Measurements from ENCODE around the gene CLSTN1. TPM values are rescaled to one million over a fixed set of nuclear protein-coding genes. Genes with fewer than 3 reads are reported as not detected.

Gene CLSTN1
- total RNA-seq, 1 donor from 2014 or later: 48.8 TPM

GRCh38 chr1:9836632-9836960 is 12.8 kb upstream of the CLSTN1 start:
- DNase-seq: no peak
- ATAC-seq (ENCODE audit: poor library complexity): no peak
- intact Hi-C loops (cut with DNase I): no loop called here

GRCh38 chr1:9835758-9836631 is 12.2 kb upstream of the CLSTN1 start:
- DNase-seq (peak; percentile 58), ATAC-seq (ENCODE audit: poor library complexity) (peak; percentile 82)
- intact Hi-C loops (cut with DNase I): no loop called here

- intact Hi-C loops (cut with DNase I): no loop called here
- ATAC-seq (ENCODE audit: poor library complexity) (no peak), DNase-seq (no peak)
These were observed 11.6 kb upstream of the CLSTN1 start for GRCh38 chr1:9835404-9835757.

GRCh38 chr1:9833632-9834031 is 9.9 kb upstream of the CLSTN1 start:
- DNase-seq (no peak), ATAC-seq (ENCODE audit: poor library complexity) (no peak)
- intact Hi-C loops (cut with DNase I): no loop called here

GRCh38 chr1:9827558-9828185 is 3.9 kb upstream of the CLSTN1 start:
- DNase-seq: no peak
- ATAC-seq (ENCODE audit: poor library complexity): no peak

GRCh38 chr1:9826616-9827015 is 2.9 kb upstream of the CLSTN1 start:
- ATAC-seq (ENCODE audit: poor library complexity): no peak
- no peak for DNase-seq
- intact Hi-C loops (cut with DNase I): no loop called here

More at GRCh38 chr1:9827558-9828185, 3.9 kb upstream of the CLSTN1 start:
- intact Hi-C loops (cut with DNase I): no loop called here

- ATAC-seq (ENCODE audit: poor library complexity) (no peak), DNase-seq (no peak)
- intact Hi-C loops (cut with DNase I): no loop called here
These were observed 2.3 kb upstream of the CLSTN1 start for GRCh38 chr1:9826087-9826486.

GRCh38 chr1:9825093-9826074 is 1.6 kb upstream of the CLSTN1 start:
- peak; percentile 49 for ATAC-seq (ENCODE audit: poor library complexity)
- intact Hi-C loops (cut with DNase I): no loop called here
- peak; percentile 56 for DNase-seq

GRCh38 chr1:9824702-9825089 is 931 bp upstream of the CLSTN1 start:
- intact Hi-C loops (cut with DNase I): no loop called here
- ATAC-seq (ENCODE audit: poor library complexity) (no peak), DNase-seq (no peak)

GRCh38 chr1:9823693-9823942 is 147 bp downstream of the CLSTN1 start:
- ATAC-seq (ENCODE audit: poor library complexity) (peak; percentile 50), DNase-seq (no peak)
- intact Hi-C loops (cut with DNase I): no loop called here

GRCh38 chr1:9822897-9823692 is 670 bp downstream of the CLSTN1 start:
- ATAC-seq (ENCODE audit: poor library complexity) (peak; percentile 1), DNase-seq (no peak)
- intact Hi-C loops (cut with DNase I): no loop called here

- no peak for DNase-seq
- no peak for ATAC-seq (ENCODE audit: poor library complexity)
- intact Hi-C loops (cut with DNase I): no loop called here
These were observed 1.3 kb downstream of the CLSTN1 start for GRCh38 chr1:9822490-9822889.

- no peak for ATAC-seq (ENCODE audit: poor library complexity)
- DNase-seq: no peak
These were observed 2.1 kb downstream of the CLSTN1 start for GRCh38 chr1:9821710-9822109.

GRCh38 chr1:9820521-9820920 is 3.2 kb downstream of the CLSTN1 start:
- intact Hi-C loops (cut with DNase I): no loop called here
- ATAC-seq (ENCODE audit: poor library complexity) (no peak), DNase-seq (no peak)

More at GRCh38 chr1:9821710-9822109, 2.1 kb downstream of the CLSTN1 start:
- intact Hi-C loops (cut with DNase I): no loop called here

GRCh38 chr1:9817734-9818133 is 6.0 kb downstream of the CLSTN1 start:
- DNase-seq (no peak), ATAC-seq (ENCODE audit: poor library complexity) (no peak)
- intact Hi-C loops (cut with DNase I): no loop called here

GRCh38 chr1:9816199-9816598 is 7.6 kb downstream of the CLSTN1 start:
- ATAC-seq (ENCODE audit: poor library complexity) (no peak), DNase-seq (no peak)
- intact Hi-C loops (cut with DNase I): no loop called here

- intact Hi-C loops (cut with DNase I): no loop called here
- ATAC-seq (ENCODE audit: poor library complexity): no peak
- no peak for DNase-seq
These were observed 8.6 kb downstream of the CLSTN1 start for GRCh38 chr1:9815150-9815549.

- ATAC-seq (ENCODE audit: poor library complexity) (no peak), DNase-seq (no peak)
These were observed 9.1 kb downstream of the CLSTN1 start for GRCh38 chr1:9814619-9815018.

More at GRCh38 chr1:9814619-9815018, 9.1 kb downstream of the CLSTN1 start:
- intact Hi-C loops (cut with DNase I): no loop called here

Measured in Right ventricle myocardium superior (tissue), 1 donor.